Ectodermal cell (in vitro differentiated cells): ENCODE results near the gene MTREX. TPM values are rescaled to one million over a fixed set of nuclear protein-coding genes. Genes with fewer than 3 reads are reported as not detected.

Source experiments
- H3K27ac ChIP-seq: 2 replicates; pipeline ENCODE4 v1.7.0; 2013; ENCODE audit warnings: mild to moderate bottlenecking, low read depth, low read length; ENCODE audit not compliant: insufficient read depth, poor library complexity, severe bottlenecking
- H3K27me3 ChIP-seq: 2 replicates; pipeline ENCODE4 v1.7.0; 2013; ENCODE audit warnings: mild to moderate bottlenecking, low read length; ENCODE audit not compliant: insufficient read depth, control insufficient read depth, poor library complexity, severe bottlenecking
- H3K36me3 ChIP-seq: one replicate; pipeline ENCODE4 v1.7.0; 2013; ENCODE audit warnings: low read length; ENCODE audit not compliant: control insufficient read depth, insufficient read depth
- H3K4me1 ChIP-seq: one replicate; pipeline ENCODE4 v1.7.0; 2013; ENCODE audit warnings: low read length; ENCODE audit not compliant: control insufficient read depth, insufficient read depth
- H3K4me3 ChIP-seq: 2 replicates; pipeline ENCODE4 v1.7.0; 2013; ENCODE audit warnings: low read depth, low read length, control low read depth; ENCODE audit not compliant: insufficient read depth
- H3K9me3 ChIP-seq: 2 replicates; pipeline ENCODE4 v1.7.0; 2013; ENCODE audit warnings: mild to moderate bottlenecking, low read length, moderate library complexity; ENCODE audit not compliant: control insufficient read depth
- WGBS, 2 experiments: methylation state at CpG; one replicate each; pipeline ENCODE4 v1.1.7; 2013; ENCODE audit warnings: missing lambda C conversion rate in 2 of 2; 5-methylcytosine and 5-hydroxymethylcytosine counted together
- polyA plus RNA-seq, 4 experiments: library from polyadenylated mRNA; stranded (reverse); fragments of 50-300 nt; gene quantifications; one replicate each; pipeline ENCODE4 v1.2.3, GENCODE V29; 2013

Gene MTREX
- 85.7 TPM for polyA plus RNA-seq (2013, experiment 1 of 4)
- polyA plus RNA-seq (2013, experiment 2 of 4): 99.3 TPM
- 63.0 TPM for polyA plus RNA-seq (2013, experiment 3 of 4)
- polyA plus RNA-seq (2013, experiment 4 of 4): 65.0 TPM

DNA sequence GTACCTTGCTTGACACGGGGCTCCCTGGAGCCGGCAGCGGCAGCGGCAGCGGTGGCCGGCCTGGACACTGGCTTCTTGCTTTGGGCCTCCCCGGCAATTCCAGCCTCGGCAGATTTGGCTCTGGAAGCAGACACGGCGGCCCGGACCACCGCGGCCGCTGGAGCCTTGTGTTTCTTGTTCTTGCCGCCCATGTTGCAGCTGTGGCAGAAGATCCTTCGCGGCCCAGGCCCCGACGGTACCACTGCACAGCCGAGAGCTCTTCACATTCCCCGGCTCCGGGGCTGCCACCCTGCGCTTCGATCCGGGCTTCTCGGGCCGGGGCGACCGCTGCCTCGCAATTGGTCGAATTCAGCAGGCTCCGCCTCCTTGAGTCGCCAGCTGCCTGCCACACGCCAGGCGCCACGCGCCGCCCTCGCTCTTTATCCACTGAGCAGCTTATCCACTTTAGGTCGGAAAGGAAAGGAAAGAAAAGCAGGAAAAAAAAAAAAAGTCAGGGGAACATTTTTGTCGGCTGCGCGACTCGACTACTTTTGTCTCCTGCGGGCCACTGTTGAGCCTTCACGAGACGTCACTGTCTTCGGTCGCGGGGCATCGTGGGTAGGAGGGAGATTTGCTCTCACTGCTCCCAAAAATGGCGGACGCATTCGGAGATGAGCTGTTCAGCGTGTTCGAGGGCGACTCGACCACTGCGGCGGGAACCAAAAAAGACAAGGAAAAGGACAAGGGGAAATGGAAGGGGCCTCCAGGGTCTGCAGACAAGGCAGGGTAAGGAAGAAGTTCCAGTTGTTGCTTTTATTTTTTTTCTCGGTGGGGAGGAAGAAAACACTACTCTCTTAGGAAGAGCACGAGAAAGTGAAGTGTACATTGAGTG, at the start of gene MTREX, which contains the start of gene DHX29:
Gene MTREX (plus strand): TSS at position 607 of the 871 bp plus-strand sequence. CDS start 25 bp downstream, at position 632.
Gene DHX29 (minus strand): TSS at position 312 of the 871 bp plus-strand sequence. CDS start 121 bp downstream, at position 191.
- WGBS, 2 experiments: 0% methylated on average over 62 of the region's 62 CpGs
- Histone ChIP-seq H3K36me3 (no peaks in the 10 kb centered on the region), H3K4me3 (peak within 1 kb of the TSS; percentile 91), H3K4me1 (peaks cover 4% of the 10 kb centered on the region), H3K27ac (peak within 1 kb of the TSS; percentile 97), H3K27me3 (no peaks in the 10 kb centered on the region), H3K9me3 (no peaks in the 10 kb centered on the region)

- Histone ChIP-seq H3K27ac (no peak overlapping the region), H3K36me3 (peaks cover 12% of the 10 kb centered on the region), H3K4me1 (no peaks in the 10 kb centered on the region), H3K4me3 (no peak overlapping the region), H3K27me3 (no peaks in the 10 kb centered on the region), H3K9me3 (no peaks in the 10 kb centered on the region)
- WGBS, 2 experiments: 96% methylated on average over 3 of the region's 3 CpGs
Observed at GRCh38 chr5:55258339-55258738, 49.5 kb upstream of the MTREX start.

- Histone ChIP-seq H3K4me1 (no peaks in the 10 kb centered on the region), H3K27me3 (no peaks in the 10 kb centered on the region), H3K27ac (no peak overlapping the region), H3K4me3 (no peak overlapping the region), H3K36me3 (peaks cover 15% of the 10 kb centered on the region), H3K9me3 (no peaks in the 10 kb centered on the region)
- 92 to 100% methylated on average over 1 of the region's 1 CpG for WGBS, 2 experiments
Observed at GRCh38 chr5:55276771-55277170, 31.0 kb upstream of the MTREX start.

GRCh38 chr5:55278778-55279177, 29.0 kb upstream of the MTREX start:
- Histone ChIP-seq H3K9me3 (no peaks in the 10 kb centered on the region), H3K36me3 (peaks cover 18% of the 10 kb centered on the region), H3K27ac (no peak overlapping the region), H3K4me3 (no peak overlapping the region), H3K4me1 (no peaks in the 10 kb centered on the region), H3K27me3 (no peaks in the 10 kb centered on the region)
- WGBS, 2 experiments: 94% methylated on average over 4 of the region's 4 CpGs

GRCh38 chr5:55286411-55286933, 21.3 kb upstream of the MTREX start:
- H3K4me3 ChIP-seq: no peak overlapping the region

DNA sequence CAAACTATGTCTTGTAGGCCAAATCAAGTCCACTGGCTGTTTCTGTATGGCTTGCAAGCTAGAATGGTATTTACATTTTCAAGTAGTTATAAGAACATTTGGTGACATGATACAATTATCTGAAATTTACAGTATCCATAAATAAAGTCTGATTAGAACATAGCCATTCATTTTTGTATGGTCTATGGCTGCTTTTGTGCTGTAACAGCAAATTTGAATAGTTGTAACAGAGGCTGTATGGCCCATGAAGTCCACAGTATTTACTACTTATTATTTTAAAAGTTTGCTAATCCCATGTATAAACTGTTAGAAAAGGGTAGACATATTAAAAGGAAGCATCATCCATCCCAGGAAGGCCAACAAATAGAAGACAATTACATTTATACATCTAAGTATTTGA, 18.0 kb upstream of the MTREX start:
- H3K27ac ChIP-seq: no peak overlapping the region
- no peaks in the 10 kb centered on the region for H3K27me3 ChIP-seq
- H3K4me1 ChIP-seq: no peaks in the 10 kb centered on the region
- H3K36me3 ChIP-seq: peaks cover 37% of the 10 kb centered on the region
- no peak overlapping the region for H3K4me3 ChIP-seq
- no peaks in the 10 kb centered on the region for H3K9me3 ChIP-seq

More at GRCh38 chr5:55286411-55286933, 21.3 kb upstream of the MTREX start:
- peaks cover 26% of the 10 kb centered on the region for H3K36me3 ChIP-seq
- H3K27me3 ChIP-seq: no peaks in the 10 kb centered on the region
- H3K4me1 ChIP-seq: no peaks in the 10 kb centered on the region
- no peaks in the 10 kb centered on the region for H3K9me3 ChIP-seq
- no peak overlapping the region for H3K27ac ChIP-seq
- 87 to 92% methylated on average over 1 of the region's 1 CpG for WGBS, 2 experiments

GRCh38 chr5:55290991-55291390, 16.8 kb upstream of the MTREX start:
- Histone ChIP-seq H3K4me3 (no peak overlapping the region), H3K27ac (no peak overlapping the region), H3K27me3 (no peaks in the 10 kb centered on the region), H3K9me3 (no peaks in the 10 kb centered on the region), H3K36me3 (peaks cover 41% of the 10 kb centered on the region), H3K4me1 (no peaks in the 10 kb centered on the region)
- 94 to 100% methylated on average over 1 to 2 of the region's 2 CpGs for WGBS, 2 experiments

DNA sequence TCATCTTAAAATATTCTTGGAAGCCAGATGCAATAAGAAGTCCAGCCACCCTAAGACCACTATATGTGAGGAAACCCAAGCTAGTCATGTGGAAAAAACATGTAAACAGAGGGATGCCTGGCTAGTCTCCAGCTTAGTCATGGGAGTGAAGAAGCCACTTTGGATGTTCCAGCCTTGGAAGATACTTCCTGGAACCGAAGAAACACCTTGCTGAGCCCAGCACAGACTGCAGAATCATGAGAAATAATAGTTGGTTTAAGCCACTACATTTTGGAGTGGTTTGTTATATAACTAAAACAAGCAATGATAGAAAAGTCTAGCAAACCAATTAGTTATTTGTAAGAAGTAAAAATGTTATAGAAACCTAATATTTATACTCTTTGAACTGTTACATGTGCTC, 12.9 kb upstream of the MTREX start:
- peaks cover 33% of the 10 kb centered on the region for H3K36me3 ChIP-seq
- no peaks in the 10 kb centered on the region for H3K27me3 ChIP-seq
- H3K4me3 ChIP-seq: no peak overlapping the region
- WGBS, 2 experiments: 94 to 100% methylated on average over 1 of the region's 1 CpG
- H3K4me1 ChIP-seq: no peaks in the 10 kb centered on the region
- H3K9me3 ChIP-seq: no peaks in the 10 kb centered on the region
- no peak overlapping the region for H3K27ac ChIP-seq

DNA sequence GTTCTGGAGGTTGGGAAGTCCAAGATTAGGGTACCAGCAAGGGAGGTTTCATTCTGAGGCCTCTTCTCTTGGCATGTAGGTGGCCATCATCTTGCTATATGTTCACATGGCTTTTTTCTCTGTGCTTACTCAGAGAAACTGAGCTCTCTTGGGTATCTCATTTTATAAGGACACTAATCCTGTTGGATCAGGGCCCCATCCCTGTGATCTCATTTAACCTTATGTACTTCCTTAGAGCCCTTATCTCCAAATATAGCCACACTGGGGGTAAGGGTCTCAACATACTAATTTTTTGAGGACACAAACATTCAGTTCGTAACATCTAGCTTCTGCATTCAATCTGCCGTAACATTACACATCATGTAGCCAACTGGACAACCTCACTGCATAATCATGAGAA, 6.9 kb upstream of the MTREX start:
- no peaks in the 10 kb centered on the region for H3K4me1 ChIP-seq
- peaks cover 2% of the 10 kb centered on the region for H3K36me3 ChIP-seq
- no peak overlapping the region for H3K27ac ChIP-seq
- 94 to 97% methylated on average over 2 of the region's 2 CpGs for WGBS, 2 experiments
- H3K4me3 ChIP-seq: no peak overlapping the region
- H3K27me3 ChIP-seq: no peaks in the 10 kb centered on the region
- no peaks in the 10 kb centered on the region for H3K9me3 ChIP-seq

DNA sequence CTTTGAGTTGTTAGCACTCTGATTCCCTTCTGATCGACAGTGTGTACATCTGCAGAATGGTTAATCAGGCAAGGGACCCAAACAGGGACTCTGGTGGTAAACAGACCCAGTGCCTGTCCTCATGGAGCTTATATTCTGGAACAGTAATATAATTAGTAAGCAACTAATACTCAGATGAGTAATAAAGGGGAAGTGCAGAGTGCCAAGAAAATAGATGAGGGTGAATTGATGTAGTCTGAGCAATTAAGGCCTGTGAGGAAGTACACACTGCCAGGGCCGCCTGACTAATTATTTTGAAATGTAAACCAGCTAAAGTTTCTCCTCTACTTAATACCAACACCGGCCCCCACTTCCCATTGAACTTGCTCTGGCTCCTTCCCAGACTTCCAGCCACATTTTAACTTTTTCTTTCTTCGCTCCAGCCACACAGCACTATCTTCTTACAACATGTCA, 4.5 kb upstream of the MTREX start:
- Histone ChIP-seq H3K4me1 (no peaks in the 10 kb centered on the region), H3K27ac (no peak overlapping the region), H3K4me3 (no peak overlapping the region), H3K36me3 (no peaks in the 10 kb centered on the region), H3K9me3 (no peaks in the 10 kb centered on the region), H3K27me3 (no peaks in the 10 kb centered on the region)
- WGBS, 2 experiments: 96% methylated on average over 4 of the region's 4 CpGs
